ENCODE measurements around the gene GTSE1. TPM values are rescaled to one million over a fixed set of nuclear protein-coding genes. Genes with fewer than 3 reads are reported as not detected.

The GTSE1 gene
- total RNA-seq, 2 donors from 2014 or later, result 39.5 to 59.5 TPM

- Mint-ChIP-seq H3K36me3 (ENCODE audit: low read depth) (peaks cover 52% of the 10 kb centered on the region), H3K4me3 (no peak overlapping the region), H3K27me3 (ENCODE audit: insufficient read depth) (no peaks in the 10 kb centered on the region), H3K4me1 (peaks cover 4% of the 10 kb centered on the region), H3K9me3 (no peaks in the 10 kb centered on the region), H3K27ac (no peak overlapping the region)
- H3K9ac ChIP-seq (ENCODE audit: extremely low read depth, low read length, poor library complexity, severe bottlenecking), result no peak overlapping the region
- no peaks in the 10 kb centered on the region for H3K4me1 ChIP-seq (ENCODE audit: control insufficient read depth, insufficient read depth, low read length)
- H3K27ac ChIP-seq (ENCODE audit: low read depth, low read length), result no peak overlapping the region
- TF ChIP-seq CTCF (conservative IDR thresholded peaks at IDR 0.05), result no peak
- no peaks in the 10 kb centered on the region for H3K27me3 ChIP-seq (ENCODE audit: control insufficient read depth, insufficient read depth, low read length, poor library complexity, severe bottlenecking)
- WGBS, 2 experiments (ENCODE audit: insufficient coverage in 1 of 2, insufficient read length in 1 of 2), result 97% methylated on average over 5 to 6 of the region's 7 CpGs
- peaks cover 65% of the 10 kb centered on the region for H3K36me3 ChIP-seq (ENCODE audit: control insufficient read depth, insufficient read depth, low read length)
- H3K9me3 ChIP-seq (ENCODE audit: control insufficient read depth, low read length), result no peaks in the 10 kb centered on the region
- no peak overlapping the region for H3K4me3 ChIP-seq (ENCODE audit: low read length)
- no peak for DNase-seq
Observed at GRCh38 chr22:46303347-46303965, 6.8 kb downstream of the GTSE1 start.

- TF ChIP-seq CTCF (conservative IDR thresholded peaks at IDR 0.05), result no peak
- no peak for DNase-seq
- Mint-ChIP-seq H3K27me3 (ENCODE audit: insufficient read depth) (no peaks in the 10 kb centered on the region), H3K4me1 (no peaks in the 10 kb centered on the region), H3K27ac (no peak overlapping the region), H3K9me3 (no peaks in the 10 kb centered on the region), H3K36me3 (ENCODE audit: low read depth) (peaks cover 45% of the 10 kb centered on the region), H3K4me3 (no peak overlapping the region)
- Histone ChIP-seq H3K9me3 (ENCODE audit: control insufficient read depth, low read length) (no peaks in the 10 kb centered on the region), H3K4me3 (ENCODE audit: low read length) (no peak overlapping the region), H3K27me3 (ENCODE audit: control insufficient read depth, insufficient read depth, low read length, poor library complexity, severe bottlenecking) (no peaks in the 10 kb centered on the region), H3K9ac (ENCODE audit: extremely low read depth, low read length, poor library complexity, severe bottlenecking) (no peak overlapping the region), H3K4me1 (ENCODE audit: control insufficient read depth, insufficient read depth, low read length) (no peaks in the 10 kb centered on the region), H3K27ac (ENCODE audit: low read depth, low read length) (no peak overlapping the region), H3K36me3 (ENCODE audit: control insufficient read depth, insufficient read depth, low read length) (peaks cover 66% of the 10 kb centered on the region)
- WGBS, 2 experiments (ENCODE audit: insufficient coverage in 1 of 2, insufficient read length in 1 of 2), result 93 to 99% methylated on average over 14 to 23 of the region's 23 CpGs
Observed at GRCh38 chr22:46308283-46308988, 11.8 kb downstream of the GTSE1 start.

- 94 to 97% methylated on average over 9 to 15 of the region's 15 CpGs for WGBS, 2 experiments (ENCODE audit: insufficient coverage in 1 of 2, insufficient read length in 1 of 2)
- Histone ChIP-seq H3K4me3 (ENCODE audit: low read length) (no peak overlapping the region), H3K27ac (ENCODE audit: low read depth, low read length) (no peak overlapping the region), H3K27me3 (ENCODE audit: control insufficient read depth, insufficient read depth, low read length, poor library complexity, severe bottlenecking) (no peaks in the 10 kb centered on the region), H3K36me3 (ENCODE audit: control insufficient read depth, insufficient read depth, low read length) (peaks cover 62% of the 10 kb centered on the region), H3K9ac (ENCODE audit: extremely low read depth, low read length, poor library complexity, severe bottlenecking) (no peak overlapping the region), H3K9me3 (ENCODE audit: control insufficient read depth, low read length) (no peaks in the 10 kb centered on the region), H3K4me1 (ENCODE audit: control insufficient read depth, insufficient read depth, low read length) (no peaks in the 10 kb centered on the region)
- Mint-ChIP-seq H3K4me3 (no peak overlapping the region), H3K4me1 (no peaks in the 10 kb centered on the region), H3K36me3 (ENCODE audit: low read depth) (peaks cover 43% of the 10 kb centered on the region), H3K27me3 (ENCODE audit: insufficient read depth) (no peaks in the 10 kb centered on the region), H3K27ac (no peak overlapping the region), H3K9me3 (no peaks in the 10 kb centered on the region)
- no peak for TF ChIP-seq CTCF (conservative IDR thresholded peaks at IDR 0.05)
- no peak for DNase-seq
Observed at GRCh38 chr22:46309526-46310085, 12.9 kb downstream of the GTSE1 start.

Data from endodermal cell (in vitro differentiated cells).